Keratinocyte (primary cell): ENCODE results near the gene NNAT.

ENCODE experiments used
- CTCF ChIP-seq, 3 experiments: IDR thresholded peaks in 1 of 3; conservative IDR thresholded peaks in 1 of 3; optimal IDR thresholded peaks in 1 of 3; 2 replicates in 2 of 3; 3 replicates in 1 of 3; pipeline versions ENCODE3 to v1.5.1; 2011; ENCODE audit warnings: low read length in 3 of 3, mild to moderate bottlenecking in 3 of 3, moderate library complexity in 2 of 3, control low read depth in 1 of 3, inconsistent platforms in 1 of 3; ENCODE audit not compliant: insufficient read depth in 2 of 3; ENCODE audit errors: extremely low read depth in 1 of 3
- EZH2 ChIP-seq: IDR thresholded peaks from one replicate; pipeline ENCODE4 v1.6.1; 2012; ENCODE audit warnings: inconsistent platforms, mild to moderate bottlenecking, low read length, moderate library complexity

- TF ChIP-seq CTCF (optimal IDR thresholded peaks at IDR 0.05 in 1 of 3, IDR thresholded peaks at IDR 0.05 in 1 of 3, conservative IDR thresholded peaks at IDR 0.05 in 1 of 3; ENCODE audit: extremely low read depth in 1 of 3, insufficient read depth in 2 of 3, low read length in 3 of 3) (no peak), EZH2 (no peak)
Observed at GRCh38 chr20:37518606-37519507, 2.2 kb upstream of the NNAT start.
